Nephron progenitor cell (in vitro differentiated cells): ENCODE measurements around the gene EXOC4.

ENCODE experiments used
- DNase-seq: peaks from one replicate; pipeline ENCODE4 v3.0.0; 2021
- H3K27ac Mint-ChIP-seq: 2 replicates; pipeline ENCODE4 v1.8.0; 2021; ENCODE audit warnings: mild to moderate bottlenecking, moderate library complexity, mixed read lengths
- H3K27me3 Mint-ChIP-seq: 2 replicates; pipeline ENCODE4 v1.8.0; 2021; ENCODE audit warnings: mild to moderate bottlenecking, low read depth, mixed read lengths; ENCODE audit not compliant: poor library complexity
- H3K36me3 Mint-ChIP-seq: 2 replicates; pipeline ENCODE4 v1.8.0; 2021; ENCODE audit warnings: low read depth, mixed read lengths
- H3K4me1 Mint-ChIP-seq: 2 replicates; pipeline ENCODE4 v1.8.0; 2021; ENCODE audit warnings: mixed read lengths
- H3K4me3 Mint-ChIP-seq: 2 replicates; pipeline ENCODE4 v1.8.0; 2021; ENCODE audit warnings: mild to moderate bottlenecking, moderate library complexity, mixed read lengths
- H3K9me3 Mint-ChIP-seq: 2 replicates; pipeline ENCODE4 v1.8.0; 2021; ENCODE audit warnings: mild to moderate bottlenecking, moderate library complexity, mixed read lengths
- TF ChIP-seq, protein P1 (sequence below): fragments of 200-600 bp; sonication (generic); IDR thresholded peaks from 2 replicates; pipeline ENCODE4 v1.5.0; 2021; ENCODE audit warnings: antibody characterized with exemption

EXOC4 gene

DNA sequence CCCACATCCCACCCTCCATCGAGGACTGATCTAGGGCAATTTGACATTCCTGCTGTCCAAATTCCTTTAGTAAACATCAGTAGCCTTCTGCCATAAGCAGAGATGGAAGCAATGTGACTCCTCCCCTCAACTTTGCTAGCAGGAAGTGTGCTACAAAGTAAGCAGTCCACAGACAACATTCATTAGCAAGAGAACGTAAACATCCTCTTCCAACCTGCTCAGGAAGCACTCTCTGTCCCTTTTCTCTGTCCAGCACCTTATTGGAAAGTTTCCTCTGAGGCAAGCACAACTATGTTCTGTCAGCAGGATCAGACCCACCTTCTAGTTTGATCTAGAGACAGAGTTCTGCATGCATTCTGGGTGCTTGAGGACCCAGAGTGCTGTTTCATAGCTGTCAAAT is 826.1 kb downstream of the EXOC4 start:
- H3K27ac Mint-ChIP-seq, result no peak overlapping the region
- no peak overlapping the region for H3K4me3 Mint-ChIP-seq
- H3K4me1 Mint-ChIP-seq, result no peaks in the 10 kb centered on the region
- peaks cover 31% of the 10 kb centered on the region for H3K36me3 Mint-ChIP-seq
- TF ChIP-seq, protein P1, sequence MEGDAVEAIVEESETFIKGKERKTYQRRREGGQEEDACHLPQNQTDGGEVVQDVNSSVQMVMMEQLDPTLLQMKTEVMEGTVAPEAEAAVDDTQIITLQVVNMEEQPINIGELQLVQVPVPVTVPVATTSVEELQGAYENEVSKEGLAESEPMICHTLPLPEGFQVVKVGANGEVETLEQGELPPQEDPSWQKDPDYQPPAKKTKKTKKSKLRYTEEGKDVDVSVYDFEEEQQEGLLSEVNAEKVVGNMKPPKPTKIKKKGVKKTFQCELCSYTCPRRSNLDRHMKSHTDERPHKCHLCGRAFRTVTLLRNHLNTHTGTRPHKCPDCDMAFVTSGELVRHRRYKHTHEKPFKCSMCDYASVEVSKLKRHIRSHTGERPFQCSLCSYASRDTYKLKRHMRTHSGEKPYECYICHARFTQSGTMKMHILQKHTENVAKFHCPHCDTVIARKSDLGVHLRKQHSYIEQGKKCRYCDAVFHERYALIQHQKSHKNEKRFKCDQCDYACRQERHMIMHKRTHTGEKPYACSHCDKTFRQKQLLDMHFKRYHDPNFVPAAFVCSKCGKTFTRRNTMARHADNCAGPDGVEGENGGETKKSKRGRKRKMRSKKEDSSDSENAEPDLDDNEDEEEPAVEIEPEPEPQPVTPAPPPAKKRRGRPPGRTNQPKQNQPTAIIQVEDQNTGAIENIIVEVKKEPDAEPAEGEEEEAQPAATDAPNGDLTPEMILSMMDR, result no peak
- H3K27me3 Mint-ChIP-seq, result no peaks in the 10 kb centered on the region
- peaks cover 14% of the 10 kb centered on the region for H3K9me3 Mint-ChIP-seq
- DNase-seq, result no peak

DNA sequence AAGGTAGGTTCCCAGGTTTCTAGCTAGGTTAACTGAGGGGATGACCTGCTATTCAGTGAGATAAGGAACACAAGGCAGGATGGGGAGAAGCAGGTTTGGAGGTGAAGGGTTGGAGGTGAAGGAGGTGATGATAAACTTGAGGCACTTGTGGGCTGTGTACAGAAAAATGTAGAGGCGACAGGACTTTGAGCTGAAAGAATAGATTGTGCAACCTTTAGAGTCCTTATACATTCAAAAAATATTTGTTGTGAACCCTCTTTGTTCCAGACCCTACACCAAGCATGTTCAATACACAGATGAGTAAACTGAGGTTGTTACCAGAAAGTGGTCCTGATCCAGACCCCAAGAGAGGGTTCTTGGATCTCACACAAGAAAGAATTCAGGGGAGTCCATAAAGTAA is 828.8 kb downstream of the EXOC4 start:
- H3K4me1 Mint-ChIP-seq, result no peaks in the 10 kb centered on the region
- H3K9me3 Mint-ChIP-seq, result peaks cover 18% of the 10 kb centered on the region
- peaks cover 12% of the 10 kb centered on the region for H3K36me3 Mint-ChIP-seq
- TF ChIP-seq, protein P1, result no peak
- DNase-seq, result no peak
- H3K27ac Mint-ChIP-seq, result no peak overlapping the region
- H3K4me3 Mint-ChIP-seq, result no peak overlapping the region
- peaks cover 2% of the 10 kb centered on the region for H3K27me3 Mint-ChIP-seq

DNA sequence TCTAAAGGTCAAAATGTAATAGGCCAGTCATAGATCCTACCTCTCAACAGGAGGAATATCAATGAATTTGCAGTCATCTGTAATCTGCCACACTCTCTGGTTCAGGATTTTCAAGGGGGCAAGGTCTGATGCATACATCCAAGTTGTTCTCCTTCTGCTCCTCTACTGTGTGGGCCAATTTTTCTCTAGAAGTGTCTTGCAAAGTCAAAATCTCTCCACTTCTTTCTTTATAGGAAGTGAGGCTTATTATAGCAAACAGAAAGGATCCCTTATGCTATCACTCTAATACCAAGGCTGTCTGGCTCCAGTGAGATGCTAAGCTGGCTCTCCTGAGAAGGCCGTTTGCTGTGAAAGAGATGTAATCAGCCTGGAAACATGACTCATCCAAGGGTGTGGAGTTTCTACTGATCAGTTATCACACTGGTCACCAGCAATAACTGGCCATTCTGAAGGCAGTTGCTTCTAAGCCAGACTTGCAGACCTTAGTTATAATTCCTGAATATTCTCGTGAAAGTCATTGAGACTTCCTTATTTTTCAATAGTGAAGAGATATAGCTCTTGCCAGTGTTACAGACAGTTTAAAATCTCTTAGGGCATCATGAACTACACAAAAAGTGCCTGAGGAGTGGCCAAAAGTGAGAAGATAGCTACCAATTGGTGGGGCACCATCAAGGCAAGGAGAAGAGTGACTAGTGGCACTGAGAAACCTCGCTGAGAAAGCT is 831.0 kb downstream of the EXOC4 start:
- TF ChIP-seq, protein P1, result no peak
- no peak overlapping the region for H3K4me3 Mint-ChIP-seq
- H3K36me3 Mint-ChIP-seq, result peaks cover 20% of the 10 kb centered on the region
- peaks cover 2% of the 10 kb centered on the region for H3K27me3 Mint-ChIP-seq
- H3K4me1 Mint-ChIP-seq, result no peaks in the 10 kb centered on the region
- peaks cover 38% of the 10 kb centered on the region for H3K9me3 Mint-ChIP-seq
- H3K27ac Mint-ChIP-seq, result no peak overlapping the region
- DNase-seq, result no peak

DNA sequence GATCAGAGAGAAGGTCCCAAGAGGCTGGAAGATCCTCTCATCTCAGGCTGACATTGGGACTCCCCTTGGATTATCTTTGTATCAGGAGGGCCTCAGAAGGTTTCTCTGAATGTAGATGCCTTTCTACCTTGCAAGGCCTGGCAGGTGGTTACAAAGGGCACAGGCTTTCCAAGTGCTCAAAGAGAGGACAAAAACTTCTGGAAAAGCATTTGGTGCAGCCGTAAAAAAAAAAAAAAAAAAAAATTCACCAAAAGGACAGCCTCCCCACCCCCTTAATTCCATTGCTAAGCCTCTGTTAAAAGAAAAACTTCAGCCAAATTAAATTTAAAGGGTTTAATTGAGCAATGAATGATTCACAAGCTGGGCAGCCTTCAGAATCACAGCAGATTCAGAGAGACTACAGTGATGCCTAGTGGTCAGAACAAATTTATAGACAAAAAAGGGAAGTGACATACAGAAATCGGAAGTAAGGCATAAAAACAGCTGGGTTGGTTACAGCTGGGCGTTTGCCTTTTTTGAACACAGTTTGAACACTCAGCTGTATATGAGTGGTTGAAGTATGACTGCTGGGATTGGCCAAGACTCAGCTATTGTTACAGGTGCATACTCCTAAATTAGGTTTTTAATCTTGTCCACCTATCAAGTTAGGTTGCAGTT is 831.7 kb downstream of the EXOC4 start:
- peaks cover 25% of the 10 kb centered on the region for H3K36me3 Mint-ChIP-seq
- no peak for DNase-seq
- peak overlapping the region; percentile 31 for H3K27ac Mint-ChIP-seq
- no peak overlapping the region for H3K4me3 Mint-ChIP-seq
- H3K4me1 Mint-ChIP-seq, result no peaks in the 10 kb centered on the region
- H3K27me3 Mint-ChIP-seq, result peaks cover 2% of the 10 kb centered on the region
- peaks cover 44% of the 10 kb centered on the region for H3K9me3 Mint-ChIP-seq
- TF ChIP-seq, protein P1, result no peak

DNA sequence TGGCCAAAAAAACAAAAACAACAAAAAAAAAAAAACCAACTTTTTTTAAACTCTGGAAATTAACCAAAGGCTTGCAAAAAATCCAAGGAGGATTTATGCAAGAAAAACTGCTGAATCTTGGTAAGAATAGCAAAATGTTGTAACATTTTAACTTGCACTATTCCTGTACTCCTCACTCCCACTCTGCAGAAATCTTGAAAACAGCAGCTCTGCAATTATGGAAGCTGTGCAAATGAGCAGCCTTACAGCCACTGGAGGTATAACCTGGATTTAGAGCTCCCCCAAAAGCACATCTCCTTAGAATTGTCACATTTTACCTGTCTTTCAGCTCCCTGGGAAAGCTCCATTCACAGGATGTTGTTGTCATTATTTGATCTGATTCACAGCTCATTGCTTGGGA is 832.4 kb downstream of the EXOC4 start:
- no peak for DNase-seq
- TF ChIP-seq, protein P1, result no peak
- Mint-ChIP-seq H3K27ac (no peak overlapping the region), H3K36me3 (peaks cover 31% of the 10 kb centered on the region), H3K4me3 (no peak overlapping the region), H3K27me3 (peaks cover 2% of the 10 kb centered on the region), H3K4me1 (no peaks in the 10 kb centered on the region), H3K9me3 (peaks cover 51% of the 10 kb centered on the region)
